CMK (cell line): Measurements from ENCODE around the gene S100B.
"Not testable (repeated sequence)": the region's sequence is repeated elsewhere in the genome, so short reads cannot be mapped to it uniquely, and the experiment has no call there.

Experiments used
- DNase-seq: peaks from one replicate; pipeline ENCODE4 v3.0.0-alpha.2; 2010; ENCODE audit warnings: low read depth

S100B gene

GRCh38 chr21:46600978-46601377 is 3.9 kb downstream of the S100B start:
- no peak for DNase-seq

- DNase-seq: no peak
These were observed 4.6 kb downstream of the S100B start for GRCh38 chr21:46600305-46600704.

- no peak for DNase-seq
These were observed 6.0 kb downstream of the S100B start for GRCh38 chr21:46598581-46599572.

- DNase-seq: no peak
These were observed 7.0 kb downstream of the S100B start for GRCh38 chr21:46597896-46598343.

- DNase-seq: no peak
These were observed 7.9 kb downstream of the S100B start for GRCh38 chr21:46597031-46597430.

GRCh38 chr21:46596201-46596600 is 8.7 kb downstream of the S100B start:
- no peak for DNase-seq

DNA sequence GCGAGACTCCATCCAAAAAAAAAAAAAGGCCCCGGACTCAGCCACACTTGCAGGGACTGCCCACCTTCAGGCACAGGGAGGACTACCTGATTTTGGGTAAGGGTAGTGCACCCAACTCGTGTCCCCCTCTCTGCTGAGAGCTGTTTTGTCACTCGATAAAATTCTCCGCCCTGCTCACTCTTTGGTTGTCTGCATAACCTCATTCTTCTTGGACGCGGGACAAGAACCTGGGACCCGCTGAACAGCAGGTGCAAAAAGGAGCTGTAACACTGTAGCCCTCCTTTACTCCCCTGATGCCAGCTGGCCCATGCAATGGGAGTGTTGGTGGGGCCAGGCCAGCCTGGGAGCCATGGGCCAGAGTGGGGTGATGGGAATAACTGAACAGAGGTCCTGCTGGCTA is 10.6 kb downstream of the S100B start:
- DNase-seq: no peak

DNA sequence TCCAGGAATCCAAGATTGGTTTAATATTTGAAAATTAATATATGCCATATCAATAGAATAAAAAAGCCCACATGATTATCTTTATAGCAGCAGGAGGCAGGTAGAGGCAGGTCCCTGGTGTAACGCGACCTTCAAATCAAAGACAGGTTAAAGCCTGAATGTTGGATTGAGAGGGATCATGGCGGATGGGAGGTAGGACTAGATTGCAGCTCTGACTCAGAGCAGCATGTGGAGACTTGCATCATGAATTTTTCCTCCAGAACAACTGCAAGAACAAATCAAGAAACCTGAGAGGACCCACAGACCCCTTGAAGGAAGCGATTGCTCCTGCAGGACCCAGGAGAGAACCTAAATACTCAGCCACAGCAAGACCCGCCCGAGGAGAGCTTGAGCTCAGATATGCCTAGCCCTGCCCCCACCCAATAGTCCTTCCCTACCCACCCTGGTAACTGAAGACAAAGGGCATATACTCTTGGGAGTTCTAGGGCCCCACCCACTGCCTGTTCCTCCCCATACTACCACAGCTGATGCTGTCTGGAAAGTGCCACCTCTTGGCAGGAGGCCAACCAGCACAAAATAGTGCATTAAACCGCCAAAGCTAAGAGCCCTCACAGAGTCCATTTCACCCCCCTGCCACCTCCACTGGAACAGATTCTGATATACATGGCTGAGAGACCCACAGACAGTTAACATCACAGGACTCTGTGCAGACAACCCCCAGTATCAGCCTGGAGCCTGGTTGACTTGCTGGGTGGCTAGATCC is 19.5 kb downstream of the S100B start:
- DNase-seq: no peak

DNA sequence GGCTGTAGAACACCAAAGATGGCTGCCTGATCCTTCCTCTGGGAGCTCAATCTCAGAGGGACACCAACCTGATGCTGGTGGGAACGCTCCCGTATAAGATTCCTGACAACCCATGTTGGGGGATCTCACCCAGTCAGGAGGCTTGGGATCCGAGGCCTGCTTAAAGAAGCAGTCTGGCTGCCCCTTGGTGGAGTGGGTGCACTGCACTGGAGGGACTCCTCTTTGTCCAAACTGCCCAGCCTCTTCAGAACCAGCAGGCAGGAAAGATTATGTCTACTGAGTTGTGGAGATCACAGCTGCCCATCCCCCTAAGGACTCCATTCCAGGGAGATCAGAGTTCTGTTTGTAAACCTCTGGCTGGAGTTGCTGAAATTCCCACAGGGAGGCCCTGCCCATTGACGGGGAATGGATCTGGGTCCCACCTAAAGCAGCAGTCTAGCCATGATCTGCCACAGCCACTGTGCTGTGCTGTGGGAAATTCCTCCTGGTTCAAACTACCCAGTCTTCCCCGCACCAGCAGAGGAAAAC is 23.0 kb downstream of the S100B start:
- no peak for DNase-seq

- DNase-seq: not testable (repeated sequence)
These were observed 25.5 kb downstream of the S100B start for GRCh38 chr21:46579394-46579793.

- not testable (repeated sequence) for DNase-seq
These were observed 27.1 kb downstream of the S100B start for GRCh38 chr21:46577786-46578185.

DNA sequence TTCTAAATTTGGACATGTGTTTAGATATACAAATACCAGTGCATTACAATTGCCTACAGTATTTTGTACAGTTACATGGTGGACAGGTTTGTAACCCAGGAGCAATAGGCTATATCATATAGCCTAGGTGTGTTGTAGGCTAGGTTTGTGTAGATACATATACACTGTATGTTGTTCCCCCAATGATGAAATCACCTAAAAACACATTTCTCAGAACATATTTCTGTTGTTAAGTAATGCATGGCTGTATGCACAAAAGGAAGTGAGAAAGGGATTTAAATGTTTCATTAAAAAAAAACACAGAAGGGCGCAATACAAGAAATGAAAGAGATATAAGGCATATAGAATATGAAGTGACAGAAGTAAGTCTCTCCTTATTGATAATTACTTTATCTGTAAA is 32.0 kb downstream of the S100B start:
- DNase-seq: no peak

DNA sequence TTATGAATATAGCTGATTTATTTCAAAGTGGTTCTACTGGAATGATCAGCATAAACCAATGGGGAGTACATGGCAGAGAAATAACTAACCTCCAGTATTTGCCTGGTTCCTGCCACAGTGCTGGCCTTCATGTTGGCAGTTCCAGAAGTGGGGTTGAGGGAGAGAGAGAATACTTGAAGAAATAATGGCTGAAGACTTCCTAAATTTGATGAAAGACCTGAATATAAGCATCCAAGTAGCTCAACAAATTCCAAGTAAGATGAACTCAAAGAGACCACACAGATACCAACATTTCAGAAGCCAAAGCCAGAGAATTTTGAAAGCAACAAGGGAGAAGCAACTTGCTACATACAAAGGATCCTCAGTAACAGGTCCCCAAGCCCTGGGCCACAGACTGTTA is 34.3 kb downstream of the S100B start:
- DNase-seq: no peak

- no peak for DNase-seq
These were observed 34.8 kb downstream of the S100B start for GRCh38 chr21:46570119-46570518.

DNA sequence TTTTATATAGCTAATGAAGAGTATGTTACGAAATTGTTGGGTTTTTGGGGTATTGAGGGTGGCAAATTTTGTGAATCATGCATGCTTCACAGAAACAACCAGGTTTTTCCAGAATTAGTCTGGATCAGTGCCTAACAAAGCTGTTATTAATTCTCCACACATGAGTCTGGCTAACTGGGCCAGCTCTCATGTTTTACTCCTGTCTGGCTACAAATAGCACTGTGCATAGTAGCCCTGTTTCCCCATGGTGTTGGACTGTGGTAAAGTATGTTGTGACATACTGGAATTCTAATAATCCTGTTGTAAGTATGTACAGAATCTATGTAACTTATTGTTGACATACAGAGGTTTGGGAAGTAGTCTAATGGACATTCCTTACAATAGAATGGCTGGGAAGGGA is 35.8 kb downstream of the S100B start:
- no peak for DNase-seq

DNA sequence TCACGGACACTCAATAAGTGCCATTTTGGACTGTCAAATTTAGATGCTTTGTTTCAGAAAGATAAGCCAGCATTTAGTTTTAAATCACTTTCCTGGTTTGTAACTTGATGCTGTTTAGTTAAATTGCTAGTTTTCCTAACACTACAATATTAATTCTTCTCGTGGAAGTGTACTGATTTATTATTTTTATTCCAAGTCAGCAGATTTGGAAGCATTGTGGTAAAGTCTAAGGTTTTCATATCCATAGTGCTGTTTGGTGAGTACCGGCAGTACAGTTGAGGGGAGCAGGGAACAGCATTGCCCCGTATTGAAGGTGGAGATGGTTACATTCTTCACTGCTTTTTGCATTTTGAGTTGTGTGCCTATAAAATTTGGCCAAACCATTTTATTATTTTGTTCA is 36.3 kb downstream of the S100B start:
- DNase-seq: no peak

- no peak for DNase-seq
These were observed 37.5 kb downstream of the S100B start for GRCh38 chr21:46567348-46567747.

- DNase-seq: no peak
These were observed 40.5 kb downstream of the S100B start for GRCh38 chr21:46564391-46564790.

DNA sequence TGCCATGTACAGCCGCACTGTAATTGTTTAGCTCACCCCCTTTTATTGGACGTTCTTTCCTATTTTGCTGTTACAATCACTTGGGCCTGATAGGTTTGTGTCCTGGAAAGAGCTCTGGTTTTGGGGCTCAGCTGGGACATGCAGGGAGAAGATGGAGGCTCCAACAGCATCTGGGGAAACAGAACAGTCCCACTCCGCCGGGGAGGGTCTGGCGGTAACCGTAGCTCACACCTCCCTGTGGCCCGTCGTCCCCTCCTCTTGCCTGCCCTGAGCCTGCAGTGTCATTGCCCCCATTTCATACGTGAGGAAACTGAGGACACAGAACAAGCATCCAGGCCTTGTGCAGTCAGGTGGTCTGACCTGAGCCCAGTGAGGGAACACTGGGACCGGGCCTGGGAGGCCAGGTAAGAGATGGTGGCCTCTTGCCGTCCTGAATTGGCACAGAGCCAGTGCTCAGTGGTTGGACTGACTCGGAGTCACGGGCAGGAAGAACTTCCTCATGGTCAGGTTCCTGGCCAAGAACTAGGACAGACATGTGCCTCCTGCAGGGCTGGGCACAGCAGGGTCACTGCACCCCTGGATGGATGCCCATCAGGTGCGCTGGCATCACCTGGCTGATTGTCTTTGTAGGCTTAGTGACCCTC is 41.8 kb downstream of the S100B start:
- DNase-seq: no peak

DNA sequence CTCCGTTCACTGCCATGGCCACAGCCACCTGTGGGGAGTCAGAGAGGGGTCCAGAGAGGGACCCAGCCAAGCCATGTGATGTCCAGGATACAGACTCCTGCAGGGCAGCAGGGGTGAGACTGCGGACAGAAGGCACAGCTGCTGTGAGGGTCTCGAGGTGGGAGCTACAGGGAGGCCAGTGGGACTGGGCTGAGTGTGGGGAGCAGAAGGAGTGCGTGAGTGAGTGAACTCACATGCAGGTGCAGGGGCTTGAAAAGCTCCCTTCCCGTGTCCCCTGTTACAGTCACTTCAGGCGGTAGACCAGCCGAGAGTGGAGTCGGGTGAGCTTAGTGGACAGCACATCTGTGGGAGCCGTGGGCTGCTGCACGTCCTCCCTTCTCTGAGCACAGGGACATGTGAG is 42.4 kb downstream of the S100B start:
- DNase-seq: no peak

- DNase-seq: no peak
These were observed 43.3 kb downstream of the S100B start for GRCh38 chr21:46561445-46562090.
